HepG2 (cell line): ENCODE results near the gene PDE4C. TPM values are rescaled to one million over a fixed set of nuclear protein-coding genes. Genes with fewer than 3 reads are reported as not detected.

ENCODE experiments used
- ATF7-NPFF ChIP-seq: sonication (generic); formaldehyde crosslinking; IDR thresholded peaks from 2 replicates; pipeline ENCODE4 v1.8.1; 2023; ENCODE audit warnings: mild to moderate bottlenecking, low read depth, missing genetic modification reagents, moderate library complexity
- CHD4 ChIP-seq: fragments of 200-600 bp; sonication (generic); IDR thresholded peaks from 2 replicates; pipeline ENCODE4 v1.7.0; 2017; ENCODE audit warnings: mild to moderate bottlenecking, low read length, borderline replicate concordance
- EZH2 ChIP-seq: conservative IDR thresholded peaks from 2 replicates; pipeline ENCODE4 v1.6.1; 2012; ENCODE audit warnings: mild to moderate bottlenecking, low read depth, low read length, moderate library complexity
- HOXA3 ChIP-seq: sonication (generic); formaldehyde crosslinking; IDR thresholded peaks from 2 replicates; pipeline ENCODE4 v1.5.0; 2020; ENCODE audit warnings: missing genetic modification reagents
- MAF1 ChIP-seq: sonication (generic); formaldehyde crosslinking; IDR thresholded peaks from 2 replicates; pipeline ENCODE4 v1.5.0; 2020; ENCODE audit warnings: missing genetic modification reagents, borderline replicate concordance
- NFE2L2 ChIP-seq: fragments of 150-350 bp; IDR thresholded peaks from 2 replicates; pipeline ENCODE4 v1.6.1; 2014; ENCODE audit warnings: low read length
- REPIN1 ChIP-seq: sonication (generic); formaldehyde crosslinking; IDR thresholded peaks from 2 replicates; pipeline ENCODE4 v1.8.0; 2022; ENCODE audit warnings: missing genetic modification reagents, low read depth, mild to moderate bottlenecking, borderline replicate concordance
- RFX5 ChIP-seq: IDR thresholded peaks from 2 replicates; pipeline ENCODE4 v1.6.1; 2011; ENCODE audit warnings: low read depth, low read length, improper control_type of control experiment
- RFXAP ChIP-seq: sonication (generic); formaldehyde crosslinking; IDR thresholded peaks from 2 replicates; pipeline ENCODE4 v1.4.0; 2020; ENCODE audit warnings: missing genetic modification reagents, borderline replicate concordance
- SAP130 ChIP-seq: IDR thresholded peaks from 2 replicates; pipeline ENCODE4 v1.6.1; 2016; ENCODE audit warnings: low read depth
- SNAI1 ChIP-seq: sonication (generic); formaldehyde crosslinking; IDR thresholded peaks from 2 replicates; pipeline ENCODE4 v1.5.0; 2020; ENCODE audit warnings: mild to moderate bottlenecking, missing genetic modification reagents, borderline replicate concordance
- XBP1 ChIP-seq: sonication (generic); formaldehyde crosslinking; IDR thresholded peaks from 2 replicates; pipeline ENCODE4 v1.5.0; 2020; ENCODE audit warnings: missing genetic modification reagents
- XRCC5 ChIP-seq: fragments of 200-400 bp; formaldehyde crosslinking; optimal IDR thresholded peaks from 2 replicates; pipeline ENCODE3; 2017; ENCODE audit warnings: mild to moderate bottlenecking, low read length
- ZFP82 ChIP-seq: sonication (generic); formaldehyde crosslinking; IDR thresholded peaks from 2 replicates; pipeline ENCODE4 v1.5.1; 2020; ENCODE audit warnings: mild to moderate bottlenecking, missing genetic modification reagents, borderline replicate concordance
- ZNF138 ChIP-seq: sonication (generic); formaldehyde crosslinking; IDR thresholded peaks from 2 replicates; pipeline ENCODE4 v1.5.0; 2020; ENCODE audit warnings: mild to moderate bottlenecking, low read depth, missing genetic modification reagents
- ZNF232 ChIP-seq: sonication (generic); formaldehyde crosslinking; IDR thresholded peaks from 2 replicates; pipeline ENCODE4 v1.4.0; 2020; ENCODE audit warnings: missing genetic modification reagents, borderline replicate concordance
- ZNF589 ChIP-seq: sonication (generic); formaldehyde crosslinking; conservative IDR thresholded peaks from 2 replicates; pipeline ENCODE4 v1.8.0; 2022; ENCODE audit warnings: mild to moderate bottlenecking, moderate library complexity, missing genetic modification reagents
- ZNF747 ChIP-seq: sonication (generic); formaldehyde crosslinking; IDR thresholded peaks from 2 replicates; pipeline ENCODE4 v1.8.1; 2023; ENCODE audit warnings: missing genetic modification reagents, mild to moderate bottlenecking, borderline replicate concordance
- ZSCAN12 ChIP-seq: sonication (generic); formaldehyde crosslinking; IDR thresholded peaks from 2 replicates; pipeline ENCODE4 v1.9.0; 2021; ENCODE audit warnings: mild to moderate bottlenecking, missing genetic modification reagents
- polyA plus RNA-seq, 8 experiments: library from polyadenylated mRNA; depleted of rRNA in 3 of 8; stranded (reverse) in 7 of 8; unstranded in 1 of 8; fragments of >200 nt; fragmentation: Illumina TruSeq in 4 of 8; extraction: Trizol in 4 of 8; gene quantifications; 2 replicates each; pipeline versions ENCODE4 v1.2.1 to v1.2.3, GENCODE V29; 2011 to 2016; ENCODE audit warnings: low read depth in 4 of 8, missing spikeins in 1 of 8, mixed read lengths in 1 of 8; ENCODE audit not compliant: insufficient read depth in 1 of 8
- total RNA-seq, 5 experiments: library from RNA; depleted of rRNA; stranded (reverse); fragments of >200 nt; fragmentation: Illumina TruSeq; extraction: Trizol; gene quantifications; 2 replicates each; pipeline ENCODE4 v1.2.3, GENCODE V29; 2016; ENCODE audit warnings: low read depth in 1 of 5
- TF ChIP-seq, protein P1 (sequence below), 2 experiments: sonication (generic) in 1 of 2; formaldehyde crosslinking in 1 of 2; IDR thresholded peaks; 2 replicates each; pipeline versions ENCODE4 v1.4.0 to v1.6.1; 2016 to 2020; ENCODE audit warnings: borderline replicate concordance in 1 of 2, low read depth in 1 of 2, mild to moderate bottlenecking in 1 of 2, missing genetic modification reagents in 1 of 2
- TF ChIP-seq, protein P2 (sequence below): sonication (generic); formaldehyde crosslinking; IDR thresholded peaks from 2 replicates; pipeline ENCODE4 v1.8.0; 2022; ENCODE audit warnings: missing genetic modification reagents, mild to moderate bottlenecking, borderline replicate concordance
- TF ChIP-seq, protein P3 (sequence below): sonication (generic); formaldehyde crosslinking; IDR thresholded peaks from 2 replicates; pipeline ENCODE4 v1.5.0; 2020; ENCODE audit warnings: mild to moderate bottlenecking, missing genetic modification reagents, moderate library complexity
- TF ChIP-seq, protein P4 (sequence below): sonication (generic); formaldehyde crosslinking; IDR thresholded peaks from 2 replicates; pipeline ENCODE4 v1.5.0; 2020; ENCODE audit warnings: missing genetic modification reagents

PDE4C gene
- total and polyA plus RNA-seq, 2 of the 13 experiments (the other 11 are each of a cell fraction or from before 2014, with no cell fraction given) = 1.4 to 14.0 TPM

DNA sequence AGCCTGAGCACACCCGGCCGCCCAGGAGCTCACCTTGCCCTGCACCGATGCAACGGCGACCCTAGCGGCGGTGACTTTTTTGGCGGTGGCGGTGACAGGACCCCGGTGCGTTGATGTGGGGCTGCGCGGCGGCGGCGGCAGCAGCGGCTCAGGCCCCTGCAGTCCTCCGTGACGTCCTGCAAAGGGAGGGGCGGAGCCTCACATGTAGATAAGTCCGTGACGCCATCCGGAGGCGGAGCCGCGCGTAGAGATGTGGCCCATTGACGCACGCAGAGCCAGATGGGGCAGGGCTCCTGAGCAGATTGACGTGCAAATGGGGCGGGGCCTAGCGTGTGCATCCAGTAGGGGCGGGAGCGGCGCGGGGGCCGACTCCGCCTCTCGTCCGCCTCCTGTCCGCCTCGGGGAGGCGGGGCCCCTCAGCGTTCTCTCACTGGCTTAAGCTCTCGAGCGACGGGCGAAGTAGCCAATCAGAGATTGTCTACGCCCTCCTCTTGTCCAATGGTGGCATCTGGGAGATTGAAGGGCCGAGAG lies 22.3 kb downstream of the PDE4C start, which contains the start of gene RAB3A (continued):
- no peak for TF ChIP-seq EZH2
- TF ChIP-seq SAP130 (CRISPR knock-in tag) = peak; percentile 75
- TF ChIP-seq ZSCAN12 (CRISPR knock-in tag) = no peak
- no peak for TF ChIP-seq ZFP82 (CRISPR knock-in tag)
- TF ChIP-seq, protein P1, sequence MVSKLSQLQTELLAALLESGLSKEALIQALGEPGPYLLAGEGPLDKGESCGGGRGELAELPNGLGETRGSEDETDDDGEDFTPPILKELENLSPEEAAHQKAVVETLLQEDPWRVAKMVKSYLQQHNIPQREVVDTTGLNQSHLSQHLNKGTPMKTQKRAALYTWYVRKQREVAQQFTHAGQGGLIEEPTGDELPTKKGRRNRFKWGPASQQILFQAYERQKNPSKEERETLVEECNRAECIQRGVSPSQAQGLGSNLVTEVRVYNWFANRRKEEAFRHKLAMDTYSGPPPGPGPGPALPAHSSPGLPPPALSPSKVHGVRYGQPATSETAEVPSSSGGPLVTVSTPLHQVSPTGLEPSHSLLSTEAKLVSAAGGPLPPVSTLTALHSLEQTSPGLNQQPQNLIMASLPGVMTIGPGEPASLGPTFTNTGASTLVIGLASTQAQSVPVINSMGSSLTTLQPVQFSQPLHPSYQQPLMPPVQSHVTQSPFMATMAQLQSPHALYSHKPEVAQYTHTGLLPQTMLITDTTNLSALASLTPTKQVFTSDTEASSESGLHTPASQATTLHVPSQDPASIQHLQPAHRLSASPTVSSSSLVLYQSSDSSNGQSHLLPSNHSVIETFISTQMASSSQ (IDR thresholded peaks at IDR 0.05; ENCODE audit: low read depth) = no peak
- TF ChIP-seq, protein P1 (CRISPR knock-in tag; IDR thresholded peaks at IDR 0.05; ENCODE audit: borderline replicate concordance) = 0 out of 2 replicates have a peak, but pooled peaks have one; percentile 9
- TF ChIP-seq, protein P2, sequence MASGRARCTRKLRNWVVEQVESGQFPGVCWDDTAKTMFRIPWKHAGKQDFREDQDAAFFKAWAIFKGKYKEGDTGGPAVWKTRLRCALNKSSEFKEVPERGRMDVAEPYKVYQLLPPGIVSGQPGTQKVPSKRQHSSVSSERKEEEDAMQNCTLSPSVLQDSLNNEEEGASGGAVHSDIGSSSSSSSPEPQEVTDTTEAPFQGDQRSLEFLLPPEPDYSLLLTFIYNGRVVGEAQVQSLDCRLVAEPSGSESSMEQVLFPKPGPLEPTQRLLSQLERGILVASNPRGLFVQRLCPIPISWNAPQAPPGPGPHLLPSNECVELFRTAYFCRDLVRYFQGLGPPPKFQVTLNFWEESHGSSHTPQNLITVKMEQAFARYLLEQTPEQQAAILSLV (CRISPR knock-in tag) = 0 out of 2 replicates have a peak, but pooled peaks have one; percentile 11
- peak; percentile 19 for TF ChIP-seq XRCC5
- TF ChIP-seq REPIN1 (CRISPR knock-in tag) = no peak
- peak; percentile 9; the same call in 1 of the 2 replicates for TF ChIP-seq ZNF138 (CRISPR knock-in tag)
- no peak for TF ChIP-seq CHD4
- peak; percentile 82; the same call in 1 of the 2 replicates for TF ChIP-seq RFXAP (CRISPR knock-in tag)
- TF ChIP-seq MAF1 (CRISPR knock-in tag) = no peak
- no peak for TF ChIP-seq ZNF589 (CRISPR knock-in tag)
- no peak for TF ChIP-seq NFE2L2
- no peak for TF ChIP-seq ZNF747 (CRISPR knock-in tag)
- no peak for TF ChIP-seq ATF7-NPFF (CRISPR knock-in tag)
- TF ChIP-seq, protein P3, sequence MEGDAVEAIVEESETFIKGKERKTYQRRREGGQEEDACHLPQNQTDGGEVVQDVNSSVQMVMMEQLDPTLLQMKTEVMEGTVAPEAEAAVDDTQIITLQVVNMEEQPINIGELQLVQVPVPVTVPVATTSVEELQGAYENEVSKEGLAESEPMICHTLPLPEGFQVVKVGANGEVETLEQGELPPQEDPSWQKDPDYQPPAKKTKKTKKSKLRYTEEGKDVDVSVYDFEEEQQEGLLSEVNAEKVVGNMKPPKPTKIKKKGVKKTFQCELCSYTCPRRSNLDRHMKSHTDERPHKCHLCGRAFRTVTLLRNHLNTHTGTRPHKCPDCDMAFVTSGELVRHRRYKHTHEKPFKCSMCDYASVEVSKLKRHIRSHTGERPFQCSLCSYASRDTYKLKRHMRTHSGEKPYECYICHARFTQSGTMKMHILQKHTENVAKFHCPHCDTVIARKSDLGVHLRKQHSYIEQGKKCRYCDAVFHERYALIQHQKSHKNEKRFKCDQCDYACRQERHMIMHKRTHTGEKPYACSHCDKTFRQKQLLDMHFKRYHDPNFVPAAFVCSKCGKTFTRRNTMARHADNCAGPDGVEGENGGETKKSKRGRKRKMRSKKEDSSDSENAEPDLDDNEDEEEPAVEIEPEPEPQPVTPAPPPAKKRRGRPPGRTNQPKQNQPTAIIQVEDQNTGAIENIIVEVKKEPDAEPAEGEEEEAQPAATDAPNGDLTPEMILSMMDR (CRISPR knock-in tag) = peak; percentile 36
- TF ChIP-seq ZNF232 (CRISPR knock-in tag) = peak; percentile 47; the same call in 1 of the 2 replicates
- no peak for TF ChIP-seq RFX5
- TF ChIP-seq SNAI1 (CRISPR knock-in tag) = 0 out of 2 replicates have a peak, but pooled peaks have one; percentile 64
- TF ChIP-seq, protein P4, sequence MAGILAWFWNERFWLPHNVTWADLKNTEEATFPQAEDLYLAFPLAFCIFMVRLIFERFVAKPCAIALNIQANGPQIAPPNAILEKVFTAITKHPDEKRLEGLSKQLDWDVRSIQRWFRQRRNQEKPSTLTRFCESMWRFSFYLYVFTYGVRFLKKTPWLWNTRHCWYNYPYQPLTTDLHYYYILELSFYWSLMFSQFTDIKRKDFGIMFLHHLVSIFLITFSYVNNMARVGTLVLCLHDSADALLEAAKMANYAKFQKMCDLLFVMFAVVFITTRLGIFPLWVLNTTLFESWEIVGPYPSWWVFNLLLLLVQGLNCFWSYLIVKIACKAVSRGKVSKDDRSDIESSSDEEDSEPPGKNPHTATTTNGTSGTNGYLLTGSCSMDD (CRISPR knock-in tag) = no peak
- TF ChIP-seq XBP1 (CRISPR knock-in tag) = no peak
- peak; percentile 54 for TF ChIP-seq HOXA3 (CRISPR knock-in tag)
